ENCODE results near the gene PRPS1.
A peak's percentile ranks its signal among the peaks of the same experiment; 100 is the strongest.

PRPS1 gene

GRCh38 chrX:107628662-107629539 lies 591 bp downstream of the PRPS1 start (continued):
- 0 out of 2 replicates have a peak, but pooled peaks have one; percentile 13 for TF ChIP-seq ZNF580 (tag by site-specific recombination; IDR thresholded peaks at IDR 0.05)
- TF ChIP-seq OVOL3 (tag by site-specific recombination; IDR thresholded peaks at IDR 0.05): 0 out of 2 replicates have a peak, but pooled peaks have one; percentile 38
- TF ChIP-seq ZNF416 (tag by site-specific recombination; IDR thresholded peaks at IDR 0.05): no peak
- TF ChIP-seq YY1 (tag by site-specific recombination; IDR thresholded peaks at IDR 0.05): peak; percentile 7; the same call in 1 of the 2 replicates
- no peak for TF ChIP-seq MYNN (tag by site-specific recombination; IDR thresholded peaks at IDR 0.05; ENCODE audit: borderline replicate concordance)
- peak; percentile 24; the same call in 1 of the 2 replicates for TF ChIP-seq KLF9 (tag by site-specific recombination; IDR thresholded peaks at IDR 0.05; ENCODE audit: low read depth)
- no peak for TF ChIP-seq ZNF433 (tag by site-specific recombination; IDR thresholded peaks at IDR 0.05; ENCODE audit: low read depth)
- 0 out of 2 replicates have a peak, but pooled peaks have one; percentile 10 for TF ChIP-seq IKZF3 (tag by site-specific recombination; IDR thresholded peaks at IDR 0.05)
- peak; percentile 17; the same call in 1 of the 2 replicates for TF ChIP-seq ZBTB20 (tag by site-specific recombination; IDR thresholded peaks at IDR 0.05)
- no peak for TF ChIP-seq ZNF776 (tag by site-specific recombination; IDR thresholded peaks at IDR 0.05; ENCODE audit: borderline replicate concordance)
- TF ChIP-seq ZNF529 (tag by site-specific recombination; IDR thresholded peaks at IDR 0.05; ENCODE audit: insufficient replicate concordance): no peak
- TF ChIP-seq ZXDB (tag by site-specific recombination; IDR thresholded peaks at IDR 0.05): peak; percentile 58; the same call in 1 of the 2 replicates
- no peak for TF ChIP-seq MEIS1 (CRISPR knock-in tag; IDR thresholded peaks at IDR 0.05; ENCODE audit: borderline replicate concordance)
- no peak for TF ChIP-seq ZNF426 (tag by site-specific recombination; IDR thresholded peaks at IDR 0.05)

- CTCF ChIA-PET: interaction anchor here (0.6 to 1.5 kb wide), 9 partner anchors 10 to 642 kb away, joined by 3 to 5 read pairs (median 3); partner anchors contain the start of gene NCBP2L
- POLR2A ChIA-PET: interaction anchor here (0.6 to 1.7 kb wide), 7 partner anchors 10 to 1508 kb away, joined by 3 to 10 read pairs (median 3); partner anchors contain the start of gene TSC22D3
- TF ChIP-seq ZNF335 (tag by site-specific recombination; conservative IDR thresholded peaks at IDR 0.05) (peak; percentile 52), TCF7L2 (IDR thresholded peaks at IDR 0.05; ENCODE audit: borderline replicate concordance, low read depth, low read length) (no peak)
Measured at GRCh38 chrX:107629540-107629909, 1.2 kb downstream of the PRPS1 start.

GRCh38 chrX:107630031-107630689 lies 1.9 kb downstream of the PRPS1 start:
- Histone ChIP-seq H3K27ac (ENCODE audit: extremely low read depth, low read depth, low read length) (no peak overlapping the region), H3K9me3 (ENCODE audit: control insufficient read depth, insufficient read depth, low read depth, low read length) (no peaks in the 10 kb centered on the region), H3K36me3 (ENCODE audit: control insufficient read depth in 2 of 2, insufficient read depth in 1 of 2, low read length in 2 of 2) (no peaks in the 10 kb centered on the region), H3K4me3 (ENCODE audit: low read depth, low read length) (peak overlapping the region; percentile 58), H3K4me1 (ENCODE audit: control insufficient read depth, insufficient read depth, low read length) (0 out of 2 replicates have a peak, but pooled peaks cover 7% of the 10 kb centered on the region)
- POLR2A ChIA-PET: interaction anchor here (0.6 to 0.7 kb wide), 4 partner anchors 23 to 1508 kb away, joined by 3 to 10 read pairs (median 3); partner anchors contain the start of genes DNAAF6 and NUP62CL
- CTCF ChIA-PET: interaction anchor here (0.6 to 1.5 kb wide), 8 partner anchors 14 to 642 kb away, joined by 3 to 4 read pairs (median 3); partner anchors contain the start of gene NCBP2L
- no peak for TF ChIP-seq TRIM28 (IDR thresholded peaks at IDR 0.05; ENCODE audit: borderline replicate concordance, low read length)
- TF ChIP-seq PRDM10 (tag by site-specific recombination; IDR thresholded peaks at IDR 0.05): 0 out of 2 replicates have a peak, but pooled peaks have one; percentile 23

More at GRCh38 chrX:107629540-107629909, 1.2 kb downstream of the PRPS1 start:
- Histone ChIP-seq H3K4me3 (ENCODE audit: low read depth, low read length) (peak overlapping the region; percentile 58), H3K36me3 (ENCODE audit: control insufficient read depth in 2 of 2, insufficient read depth in 1 of 2, low read length in 2 of 2) (no peaks in the 10 kb centered on the region), H3K27ac (ENCODE audit: extremely low read depth, low read depth, low read length) (peak overlapping the region; percentile 63; the same call in 1 of the 2 replicates), H3K9me3 (ENCODE audit: control insufficient read depth, insufficient read depth, low read depth, low read length) (no peaks in the 10 kb centered on the region), H3K4me1 (ENCODE audit: control insufficient read depth, insufficient read depth, low read length) (0 out of 2 replicates have a peak, but pooled peaks cover 7% of the 10 kb centered on the region)

All from HEK293 (cell line).